GM21737 (cell line): Measurements from ENCODE around the gene RAD51B.
"Not testable (repeated sequence)": the region's sequence is repeated elsewhere in the genome, so short reads cannot be mapped to it uniquely, and the experiment has no call there.

ENCODE experiments used
- ATAC-seq: cut with Tn5 transposase; IDR thresholded peaks from one replicate; pipeline ENCODE4 v1.9.1; 2021; ENCODE audit warnings: mild to moderate bottlenecking, moderate library complexity; ENCODE audit not compliant: unreplicated experiment

Gene RAD51B

GRCh38 chr14:68696266-68696665 is 876.7 kb downstream of the RAD51B start:
- ATAC-seq, result no peak

DNA sequence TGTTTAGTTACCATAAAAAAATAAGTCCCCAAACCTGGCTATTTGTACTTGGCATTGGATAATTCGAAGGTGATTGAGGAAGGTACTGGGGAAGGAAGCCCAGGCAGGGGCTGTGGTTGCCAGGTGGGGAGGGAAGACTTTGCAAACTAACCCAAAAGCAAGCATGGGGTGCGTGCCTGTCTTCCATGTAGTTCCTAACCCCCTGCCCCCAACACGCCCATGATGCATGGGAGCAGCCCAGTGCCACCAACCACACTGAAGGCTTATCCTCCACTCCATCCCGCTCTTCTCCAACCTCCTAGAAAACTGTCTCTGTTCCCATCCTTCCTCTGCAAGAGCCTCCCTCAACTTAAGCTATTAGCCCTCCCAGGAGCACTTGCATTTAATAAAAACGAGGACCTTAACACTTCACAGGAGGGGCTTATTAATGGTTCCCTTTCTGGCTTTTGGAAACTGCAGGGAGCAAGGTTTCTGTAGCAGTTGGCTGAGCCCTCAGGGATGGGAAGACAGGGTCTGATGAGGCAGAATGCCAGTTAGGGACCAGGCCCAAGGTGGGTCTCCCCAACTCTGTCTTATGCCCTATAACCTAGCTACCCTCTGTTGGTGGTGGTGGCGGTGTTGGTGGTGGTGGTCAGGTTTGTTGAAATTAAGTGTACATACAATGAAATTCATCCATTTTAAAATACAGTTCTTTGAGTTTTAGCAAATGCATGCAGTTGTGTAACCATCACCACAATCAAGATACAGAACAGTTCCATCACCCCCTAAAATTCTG is 877.3 kb downstream of the RAD51B start:
- ATAC-seq, result no peak

DNA sequence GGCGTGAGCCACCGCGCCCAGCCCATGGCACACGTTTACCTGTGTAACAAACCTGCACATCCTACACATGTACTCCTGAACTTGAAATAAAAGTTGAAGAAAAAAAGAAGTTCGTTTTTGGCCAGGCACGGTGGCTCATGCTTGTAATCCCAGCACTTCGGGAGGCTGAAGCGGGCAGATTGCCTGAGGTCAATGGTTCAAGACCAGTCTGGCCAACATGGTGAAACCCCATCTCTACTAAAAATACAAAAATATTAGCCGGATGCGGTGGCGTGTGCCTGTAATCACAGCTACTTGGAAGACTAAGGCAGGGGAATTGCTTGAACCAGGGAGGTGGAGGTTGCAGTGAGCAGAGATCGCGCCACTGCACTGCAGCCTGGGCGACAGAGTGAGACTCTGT is 879.2 kb downstream of the RAD51B start:
- not testable (repeated sequence) for ATAC-seq

DNA sequence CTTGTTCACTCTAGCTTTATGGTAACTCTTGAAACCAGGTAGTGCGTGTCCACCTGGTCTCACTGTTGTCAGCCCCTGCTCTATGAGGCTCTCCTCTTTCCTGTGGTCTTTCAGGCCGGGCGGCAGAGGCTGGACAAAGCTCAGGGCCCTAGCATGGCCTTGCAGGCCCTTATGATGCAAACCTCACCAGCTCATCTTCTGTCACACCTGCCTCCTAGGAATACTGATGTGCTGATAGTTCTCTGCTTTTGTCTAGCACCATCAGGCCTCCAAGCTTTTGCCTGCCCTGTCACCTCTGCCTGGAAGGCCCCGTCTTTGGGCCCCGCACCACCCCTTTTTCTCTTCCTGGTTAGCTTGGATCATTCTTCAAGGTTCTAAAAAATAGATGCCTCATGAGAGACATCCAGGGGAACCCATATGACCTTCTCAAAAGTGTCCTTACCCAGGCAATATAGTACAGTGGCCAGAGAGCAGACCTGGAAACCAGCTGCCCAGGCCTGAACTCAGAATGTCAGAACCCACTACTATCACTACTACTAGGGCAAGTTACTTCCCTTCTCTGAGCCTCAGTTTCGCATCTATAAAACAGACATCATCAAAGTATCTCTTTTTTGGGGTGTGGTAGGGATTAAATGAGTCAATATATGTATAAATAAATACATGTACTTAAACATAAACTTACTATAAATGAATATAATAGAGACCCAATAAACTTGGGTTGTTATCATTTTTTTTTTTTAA is 881.6 kb downstream of the RAD51B start:
- no peak for ATAC-seq

GRCh38 chr14:68702135-68702534 is 882.6 kb downstream of the RAD51B start:
- no peak for ATAC-seq

DNA sequence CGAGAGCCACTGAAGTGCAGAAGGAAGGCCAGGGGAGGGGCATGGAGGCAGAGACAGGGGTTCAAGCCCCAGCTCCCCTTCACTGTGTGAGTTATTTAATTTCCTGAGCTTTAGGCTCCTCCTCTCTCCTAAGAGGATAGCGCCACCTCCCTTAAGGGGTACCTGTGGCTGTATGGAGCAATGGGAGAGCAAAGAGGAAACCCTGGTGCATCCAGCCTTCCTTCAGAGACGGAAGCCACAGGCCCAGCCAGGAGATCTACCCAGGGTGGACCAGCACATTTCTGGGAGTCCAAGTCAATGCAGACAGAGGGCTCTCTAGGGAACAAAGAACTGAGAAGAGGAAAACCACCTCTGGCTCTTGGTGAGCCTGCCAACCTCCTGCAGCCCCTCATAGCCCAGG is 883.0 kb downstream of the RAD51B start:
- ATAC-seq, result no peak

DNA sequence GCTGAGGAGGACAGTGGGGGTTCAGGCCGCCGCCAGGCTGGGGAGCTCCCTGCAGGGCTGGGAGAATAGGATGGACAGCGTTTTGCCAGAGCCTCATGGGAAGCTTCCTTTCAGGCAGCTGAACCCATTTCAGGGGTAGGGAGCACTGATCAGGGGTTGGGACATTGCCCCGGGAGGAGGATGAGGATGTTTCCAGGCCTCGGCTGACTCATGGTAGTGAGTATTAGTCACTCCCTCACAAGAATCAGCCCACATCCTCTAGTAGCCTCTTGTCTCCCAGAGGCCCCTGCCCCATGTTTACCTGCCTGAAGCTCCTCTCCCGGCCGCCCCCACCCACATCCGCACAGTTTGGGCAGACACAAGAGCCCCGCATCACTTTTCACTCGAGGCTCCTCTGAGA is 883.5 kb downstream of the RAD51B start:
- no peak for ATAC-seq

DNA sequence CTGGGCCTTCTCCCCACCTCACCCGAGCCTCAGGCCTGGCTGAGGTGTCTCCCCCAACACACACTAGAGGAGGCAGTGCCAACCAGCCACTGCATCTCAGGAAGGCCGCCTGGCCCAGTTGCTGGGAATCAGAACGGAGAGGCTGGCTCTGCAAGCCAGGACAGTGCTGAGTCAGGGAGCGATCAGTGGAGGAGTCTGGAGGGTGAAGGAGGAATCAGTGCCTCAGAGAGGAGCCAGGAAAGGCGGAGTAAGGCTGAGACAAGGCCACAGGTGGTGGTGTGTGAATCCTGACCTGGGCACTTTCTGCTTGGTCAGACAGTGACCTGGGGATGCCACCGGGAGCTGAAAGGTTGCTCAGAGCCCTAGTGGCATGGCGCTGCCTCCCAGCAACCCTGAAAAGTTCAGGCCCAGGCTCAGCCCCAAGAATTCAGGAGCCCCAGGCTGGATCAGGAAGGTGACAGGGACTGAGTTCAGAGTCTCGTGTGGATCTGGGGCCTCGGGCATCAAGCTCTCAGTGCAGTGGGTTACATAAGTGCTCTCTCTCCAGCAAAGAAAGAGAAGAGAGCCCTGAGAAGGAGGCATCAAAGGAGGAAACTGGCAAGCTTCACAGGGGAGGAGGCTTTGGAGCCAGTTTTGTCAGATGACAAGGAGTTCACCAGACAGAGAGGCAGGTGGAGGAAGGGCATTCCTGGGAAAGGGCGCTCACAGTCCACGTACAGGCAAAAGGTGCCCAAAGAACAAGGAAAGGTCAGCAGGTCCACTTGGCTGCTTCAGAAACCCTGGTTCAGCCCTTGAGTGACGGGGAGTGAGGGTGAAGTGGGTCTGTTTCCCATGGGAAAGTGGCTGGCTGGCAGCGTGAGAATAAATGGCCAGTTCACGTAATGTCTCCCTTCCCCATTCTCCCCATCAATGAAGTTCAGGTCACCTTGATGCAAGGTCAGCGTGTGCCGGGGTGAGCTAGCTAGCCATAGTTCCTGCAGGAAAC is 885.4 kb downstream of the RAD51B start:
- no peak for ATAC-seq

DNA sequence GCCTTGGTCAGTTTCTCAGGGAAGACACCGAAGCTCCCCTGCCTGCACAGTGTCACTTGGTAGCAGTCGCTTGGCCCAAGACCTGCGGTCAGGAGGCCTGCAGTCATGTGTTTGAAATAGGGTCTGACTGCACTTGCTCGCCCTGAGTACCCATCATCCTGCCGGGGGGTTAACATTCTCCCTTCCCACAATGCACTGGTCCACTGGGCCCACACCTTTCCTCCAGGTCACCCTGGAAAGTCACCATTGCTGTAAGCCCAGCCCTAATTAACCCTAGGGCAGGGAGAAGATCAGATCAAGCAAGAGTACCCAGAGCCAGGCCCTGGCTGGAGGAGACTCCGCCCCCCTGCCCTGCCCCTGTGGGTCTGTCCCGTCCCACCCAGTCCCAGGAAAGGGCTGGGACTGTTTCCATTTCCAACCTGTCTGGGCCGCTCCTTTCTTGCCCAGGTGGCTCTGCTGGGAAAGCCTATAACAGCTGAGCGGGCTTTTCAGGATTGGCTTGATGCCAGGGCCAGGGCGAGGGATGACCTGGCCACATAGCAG is 886.2 kb downstream of the RAD51B start:
- no peak for ATAC-seq

GRCh38 chr14:68707482-68707881 is 887.9 kb downstream of the RAD51B start:
- ATAC-seq, result no peak

GRCh38 chr14:68708343-68708742 is 888.8 kb downstream of the RAD51B start:
- no peak for ATAC-seq

DNA sequence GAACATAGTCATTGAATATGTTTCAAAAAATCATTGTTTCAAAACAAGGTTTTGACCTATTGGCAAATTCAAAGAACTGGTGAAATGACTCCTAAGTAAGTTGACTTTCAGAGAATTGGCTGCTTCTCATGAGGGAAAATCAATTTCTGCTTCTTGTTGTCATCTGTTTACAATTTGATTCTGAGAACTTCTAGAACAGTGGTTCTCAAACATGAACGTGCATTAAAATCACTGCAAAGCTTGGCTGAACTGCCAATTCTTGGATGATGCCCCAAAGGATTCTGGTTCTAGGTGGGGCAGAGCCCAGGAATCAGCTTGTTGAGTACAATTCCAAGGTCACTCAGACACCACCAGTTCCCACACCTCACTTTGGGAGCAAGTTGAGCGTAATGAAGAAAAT is 889.4 kb downstream of the RAD51B start:
- no peak for ATAC-seq

DNA sequence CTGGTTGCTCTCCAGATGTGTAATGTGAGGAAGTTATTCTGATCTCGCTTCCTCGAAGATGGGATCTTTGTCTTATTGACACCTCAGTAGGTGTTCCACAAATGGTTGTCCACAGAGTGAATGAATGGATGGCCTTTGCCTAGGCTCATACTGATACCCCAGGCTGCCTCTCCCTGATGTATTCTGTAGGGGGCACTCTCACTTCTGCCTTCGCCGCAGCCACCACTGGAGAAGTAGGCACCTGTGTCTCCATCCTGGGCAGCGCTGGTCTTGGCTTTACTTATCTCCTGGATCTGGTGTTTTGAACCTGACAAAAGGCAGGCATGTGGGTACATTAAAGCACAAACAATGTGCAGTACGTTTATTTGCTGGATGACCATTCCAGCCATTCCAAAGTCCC is 891.2 kb downstream of the RAD51B start:
- ATAC-seq, result no peak

- no peak for ATAC-seq
These were observed 892.2 kb downstream of the RAD51B start for GRCh38 chr14:68711561-68712309.

DNA sequence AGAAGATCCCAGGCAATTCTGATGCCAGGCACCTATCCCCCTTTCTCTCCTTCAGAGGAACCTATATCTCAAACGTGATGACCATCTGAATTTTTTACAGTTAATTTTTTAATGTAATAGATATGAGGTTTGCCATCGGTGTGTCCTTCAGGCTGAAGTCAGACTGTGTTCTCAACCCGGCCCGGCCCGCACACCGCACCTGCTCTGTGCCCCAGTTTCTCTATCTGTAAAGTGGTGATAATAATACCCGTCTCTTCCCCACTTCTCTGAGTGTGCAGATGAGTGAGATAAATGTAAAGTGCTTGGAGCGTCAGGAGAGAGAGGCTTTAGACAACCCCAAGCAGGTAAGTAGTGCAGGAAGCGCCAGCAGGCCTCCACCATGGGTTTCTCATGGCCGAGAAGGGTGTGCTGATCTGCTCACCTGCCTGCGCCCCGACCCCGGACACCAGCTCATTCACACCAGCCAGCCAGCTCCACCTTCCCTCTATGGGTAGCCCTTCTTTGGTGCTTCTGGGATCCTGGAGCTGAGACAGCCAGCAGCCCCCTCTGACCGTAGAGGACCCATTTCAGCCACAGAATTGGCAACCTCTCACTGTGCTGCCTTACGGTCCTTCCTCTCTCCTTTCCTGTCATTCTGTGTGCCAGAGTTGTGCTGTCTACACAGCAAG is 893.3 kb downstream of the RAD51B start:
- ATAC-seq, result no peak

GRCh38 chr14:68713782-68714181 is 894.2 kb downstream of the RAD51B start:
- ATAC-seq, result no peak

DNA sequence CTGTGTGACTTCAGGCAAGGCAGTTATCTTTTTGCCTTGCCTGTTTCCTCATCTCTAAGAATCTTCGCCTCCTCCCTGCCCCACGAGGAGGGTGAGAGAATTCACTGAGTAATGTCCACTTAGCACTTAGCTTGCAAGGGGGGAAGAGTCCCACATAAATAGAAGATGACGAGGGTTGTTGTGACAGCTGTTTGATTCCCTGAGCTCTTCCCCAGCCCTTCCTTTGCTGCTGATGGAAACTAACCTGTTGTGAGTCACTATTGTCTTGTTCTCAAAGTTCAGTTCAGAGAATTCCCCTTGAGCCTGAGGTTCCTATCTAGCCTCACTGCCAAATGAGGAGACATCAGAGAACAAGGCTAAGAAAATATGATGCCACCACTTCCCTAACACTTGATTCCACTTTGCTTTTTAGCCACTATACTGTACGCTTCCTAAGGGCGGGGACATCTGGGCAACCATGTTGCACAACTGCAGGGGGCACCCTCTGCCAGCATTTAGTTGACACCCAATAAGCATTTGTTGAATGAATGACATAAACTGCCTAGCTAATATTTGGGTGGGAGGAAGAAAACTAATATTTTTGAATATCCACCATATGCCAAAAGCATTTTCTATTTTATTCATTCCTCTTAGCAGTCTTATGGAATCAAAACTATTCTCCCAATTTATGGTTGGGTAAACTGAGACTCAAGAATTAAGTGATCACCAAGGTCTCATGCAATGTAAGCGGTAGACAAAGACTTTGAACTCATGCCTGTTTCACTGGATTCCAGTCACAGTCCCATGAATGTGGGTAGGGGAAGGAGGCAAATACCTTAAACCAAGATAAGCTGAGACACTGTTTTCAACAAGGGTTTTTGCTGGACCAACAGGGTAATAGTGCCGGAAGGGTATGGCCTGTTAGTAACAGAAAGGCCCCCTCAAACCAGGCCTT is 895.7 kb downstream of the RAD51B start:
- ATAC-seq, result no peak

- no peak for ATAC-seq
These were observed 897.1 kb downstream of the RAD51B start for GRCh38 chr14:68716698-68717097.
